ENCODE results near the gene UNC5B.

DNA sequence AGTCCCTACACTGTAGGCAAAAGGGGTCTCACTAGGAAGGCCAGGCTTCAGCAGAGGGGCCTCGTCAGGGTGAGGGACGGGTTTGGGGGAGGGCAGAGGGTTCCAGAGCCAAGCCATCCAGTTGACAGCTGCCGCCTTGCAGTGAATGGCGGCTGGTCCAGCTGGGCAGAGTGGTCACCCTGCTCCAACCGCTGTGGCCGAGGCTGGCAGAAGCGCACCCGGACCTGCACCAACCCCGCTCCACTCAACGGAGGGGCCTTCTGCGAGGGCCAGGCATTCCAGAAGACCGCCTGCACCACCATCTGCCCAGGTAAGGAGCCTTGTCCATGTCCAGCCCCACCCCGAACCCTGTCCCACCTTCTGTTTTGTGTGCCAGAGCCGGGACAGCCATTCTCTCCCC is 75.1 kb downstream of the UNC5B start:
- TF ChIP-seq, protein P1, sequence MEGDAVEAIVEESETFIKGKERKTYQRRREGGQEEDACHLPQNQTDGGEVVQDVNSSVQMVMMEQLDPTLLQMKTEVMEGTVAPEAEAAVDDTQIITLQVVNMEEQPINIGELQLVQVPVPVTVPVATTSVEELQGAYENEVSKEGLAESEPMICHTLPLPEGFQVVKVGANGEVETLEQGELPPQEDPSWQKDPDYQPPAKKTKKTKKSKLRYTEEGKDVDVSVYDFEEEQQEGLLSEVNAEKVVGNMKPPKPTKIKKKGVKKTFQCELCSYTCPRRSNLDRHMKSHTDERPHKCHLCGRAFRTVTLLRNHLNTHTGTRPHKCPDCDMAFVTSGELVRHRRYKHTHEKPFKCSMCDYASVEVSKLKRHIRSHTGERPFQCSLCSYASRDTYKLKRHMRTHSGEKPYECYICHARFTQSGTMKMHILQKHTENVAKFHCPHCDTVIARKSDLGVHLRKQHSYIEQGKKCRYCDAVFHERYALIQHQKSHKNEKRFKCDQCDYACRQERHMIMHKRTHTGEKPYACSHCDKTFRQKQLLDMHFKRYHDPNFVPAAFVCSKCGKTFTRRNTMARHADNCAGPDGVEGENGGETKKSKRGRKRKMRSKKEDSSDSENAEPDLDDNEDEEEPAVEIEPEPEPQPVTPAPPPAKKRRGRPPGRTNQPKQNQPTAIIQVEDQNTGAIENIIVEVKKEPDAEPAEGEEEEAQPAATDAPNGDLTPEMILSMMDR (optimal IDR thresholded peaks at IDR 0.05 in 1 of 3, IDR thresholded peaks at IDR 0.05 in 1 of 3, conservative IDR thresholded peaks at IDR 0.05 in 1 of 3; ENCODE audit: extremely low read depth in 1 of 3, insufficient read depth in 2 of 3, low read length in 3 of 3), result no peak
- no peak for TF ChIP-seq EZH2 (IDR thresholded peaks at IDR 0.05; ENCODE audit: low read length)
